Renal pelvis (tissue), 12 donors: Measurements from ENCODE around the gene BMP5. TPM values are rescaled to one million over a fixed set of nuclear protein-coding genes. Genes with fewer than 3 reads are reported as not detected.
A peak's percentile ranks its signal among the peaks of the same experiment; 100 is the strongest.
"Not testable (repeated sequence)": the region's sequence is repeated elsewhere in the genome, so short reads cannot be mapped to it uniquely, and the experiment has no call there.

Experiments
- DNase-seq: peaks from one replicate; pipeline ENCODE4 v3.0.0-alpha.2; 2013
- long read RNA-seq, 16 experiments: transcript quantifications; one replicate each; lab custom pipeline, GENCODE V29; 2026
- polyA plus RNA-seq, 3 donors: library from polyadenylated mRNA; unstranded; fragments of 120-200 nt; gene quantifications; one replicate each; pipeline ENCODE4 v1.2.1, GENCODE V29; 2013; ENCODE audit not compliant: insufficient read length in 3 of 3

The BMP5 gene
- polyA plus RNA-seq: 1 to 10 TPM; 2.8 to 4.5 (median 2.9) TPM
- long read RNA-seq, donor 1, partial matches to known transcripts: 0 of 1 reads
- long read RNA-seq, donor 1, other reads (novel, unspliced or antisense): 0 of 1 reads
- long read RNA-seq, donor 2, partial matches to known transcripts: 0 of 1 reads
- long read RNA-seq, donor 2, other reads (novel, unspliced or antisense): 0 of 1 reads
- long read RNA-seq, donor 3, partial matches to known transcripts: 0 of 1 reads
- long read RNA-seq, donor 3, other reads (novel, unspliced or antisense): 0 of 1 reads
- long read RNA-seq, donor 4, partial matches to known transcripts: 0 of 1 reads
- long read RNA-seq, donor 4, other reads (novel, unspliced or antisense): 0 of 1 reads
- long read RNA-seq, donor 5: 0 reads
- long read RNA-seq, donor 6, partial matches to known transcripts: 0 of 2 reads
- long read RNA-seq, donor 6, other reads (novel, unspliced or antisense): 0 of 2 reads
- long read RNA-seq, donor 7, partial matches to known transcripts: 0 of 1 reads
- long read RNA-seq, donor 7, other reads (novel, unspliced or antisense): 0 of 1 reads
- long read RNA-seq, donor 8: 0 reads
- long read RNA-seq, donor 9, partial matches to known transcripts: 0 of 1 reads
- long read RNA-seq, donor 9, other reads (novel, unspliced or antisense): 0 of 1 reads
- long read RNA-seq, donor 10, partial matches to known transcripts: 0 of 1 reads
- long read RNA-seq, donor 10, other reads (novel, unspliced or antisense): 0 of 1 reads
- long read RNA-seq, donor 11: 0 reads
- long read RNA-seq, donor 12, partial matches to known transcripts: 0 of 2 reads
- long read RNA-seq, donor 12, other reads (novel, unspliced or antisense): 0 of 2 reads
- long read RNA-seq, donor 13: 0 reads
- long read RNA-seq, donor 14, partial matches to known transcripts: 0 of 1 reads
- long read RNA-seq, donor 14, other reads (novel, unspliced or antisense): 0 of 1 reads
- long read RNA-seq, donor 15, transcript BMP5-201 (7 exons, 3,952 nt): major isoform, 5 of 5 reads
- long read RNA-seq, donor 15, partial matches to known transcripts: 0 of 5 reads
- long read RNA-seq, donor 15, other reads (novel, unspliced or antisense): 0 of 5 reads
- long read RNA-seq, donor 16: 0 reads

DNA sequence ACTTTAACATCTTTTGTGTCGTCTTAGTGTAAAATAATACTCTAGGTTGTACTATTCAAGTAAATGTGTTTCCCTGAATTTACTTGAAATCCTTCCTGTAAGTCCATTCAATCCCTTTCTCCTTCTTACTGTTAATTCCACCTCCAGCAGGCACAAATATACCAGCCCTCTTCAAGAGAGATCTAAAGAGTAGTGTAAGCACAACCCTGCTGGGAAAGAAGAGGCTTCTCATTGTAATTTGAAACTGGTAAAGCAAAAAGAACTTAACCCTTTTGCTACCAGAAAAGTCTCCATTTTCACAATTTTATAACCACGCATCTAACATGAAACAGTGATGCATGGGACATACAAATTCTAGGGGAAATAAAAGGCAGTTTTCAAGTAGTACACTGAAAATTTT is at the start of gene BMP5:
BMP5 (minus strand) TSS at position 191 of the 400 bp plus-strand sequence. CDS start 725 bp downstream, outside the sequence.
- DNase-seq: no peak

GRCh38 chr6:55922406-55922805 is 47.0 kb upstream of the BMP5 start:
- DNase-seq: no peak

GRCh38 chr6:55919716-55920308 is 44.4 kb upstream of the BMP5 start:
- DNase-seq: no peak

DNA sequence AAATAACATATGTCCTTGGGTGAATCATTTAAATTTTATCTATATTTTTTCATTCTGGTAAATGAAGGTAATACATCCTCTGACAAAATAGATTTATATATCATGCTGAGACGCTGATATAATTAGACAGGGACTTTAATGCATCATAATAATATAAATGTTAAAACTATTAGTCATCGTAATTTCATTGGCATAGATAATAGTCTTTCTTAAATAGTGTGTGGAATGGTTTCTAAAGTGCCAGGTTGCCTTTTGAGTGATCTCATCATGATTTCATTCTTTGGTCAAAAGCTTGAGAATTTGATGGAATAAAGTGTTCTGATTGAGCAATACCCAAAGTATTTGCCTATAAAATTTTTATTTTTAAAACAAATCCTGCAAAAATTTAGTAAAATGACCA is 43.2 kb upstream of the BMP5 start:
- no peak for DNase-seq

- peak; percentile 21 for DNase-seq
These were observed 42.5 kb upstream of the BMP5 start for GRCh38 chr6:55917751-55918415.

DNA sequence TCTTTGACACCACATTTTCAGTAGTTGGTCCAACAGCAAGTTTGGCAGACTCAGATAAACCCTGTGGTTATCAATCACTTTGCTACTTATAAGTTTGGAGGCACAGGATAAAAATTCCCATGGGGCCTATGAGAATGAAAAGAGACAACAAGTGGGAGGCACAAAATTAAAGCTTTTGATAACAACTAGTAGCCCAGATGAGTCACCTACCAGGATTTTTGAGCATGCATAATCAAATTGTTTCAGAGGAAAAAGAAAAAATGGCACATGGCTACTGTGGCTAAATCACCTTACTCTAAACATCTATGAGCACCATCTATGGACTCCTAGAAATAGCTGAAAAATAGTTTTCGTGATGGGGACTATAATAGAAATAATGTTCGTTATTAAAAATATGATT is 40.8 kb upstream of the BMP5 start:
- no peak for DNase-seq

DNA sequence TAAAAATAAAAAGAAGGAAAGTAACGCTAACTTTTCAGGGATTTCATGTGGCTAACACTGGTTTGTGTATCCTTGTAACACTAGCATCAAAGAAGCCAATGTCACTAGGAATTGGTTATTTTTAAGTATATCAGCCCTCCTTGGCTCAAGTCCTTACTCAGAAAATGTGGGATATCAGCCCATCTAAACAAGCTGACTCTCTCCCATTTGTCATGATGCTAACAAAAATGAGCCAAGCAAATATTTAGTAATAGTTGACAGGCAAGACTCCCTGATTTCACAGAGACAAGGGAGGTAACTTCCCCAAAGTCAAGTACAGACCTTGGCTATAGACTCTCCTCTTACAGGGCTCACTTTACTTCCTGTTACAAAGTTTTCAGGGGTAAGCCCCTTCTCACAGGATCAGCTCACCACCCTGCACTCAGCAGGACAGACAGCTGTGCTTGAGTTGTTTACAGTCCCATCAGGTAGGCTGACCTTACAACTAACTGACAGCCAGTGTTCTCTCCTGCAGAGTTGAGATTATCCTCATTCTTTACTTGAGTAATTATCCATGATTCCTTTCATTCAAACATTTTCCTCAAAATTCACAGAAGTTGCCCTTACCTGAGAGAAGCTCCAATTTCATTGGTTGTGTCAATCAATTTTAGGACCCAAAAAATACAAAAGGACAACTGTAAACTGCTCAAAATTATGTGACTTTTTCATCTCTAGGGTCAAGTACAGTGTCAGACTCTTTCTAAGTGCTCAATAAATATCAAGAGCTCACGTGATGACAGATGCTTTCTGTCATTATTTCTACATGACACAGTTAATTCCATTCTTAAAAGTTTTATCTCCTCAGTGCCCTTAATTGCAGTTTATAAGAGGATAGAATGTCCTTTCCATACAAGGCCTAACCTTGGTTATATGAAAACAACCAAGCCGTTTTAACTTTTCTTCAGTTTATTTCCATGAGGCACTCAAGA is 38.1 kb upstream of the BMP5 start:
- no peak for DNase-seq

DNA sequence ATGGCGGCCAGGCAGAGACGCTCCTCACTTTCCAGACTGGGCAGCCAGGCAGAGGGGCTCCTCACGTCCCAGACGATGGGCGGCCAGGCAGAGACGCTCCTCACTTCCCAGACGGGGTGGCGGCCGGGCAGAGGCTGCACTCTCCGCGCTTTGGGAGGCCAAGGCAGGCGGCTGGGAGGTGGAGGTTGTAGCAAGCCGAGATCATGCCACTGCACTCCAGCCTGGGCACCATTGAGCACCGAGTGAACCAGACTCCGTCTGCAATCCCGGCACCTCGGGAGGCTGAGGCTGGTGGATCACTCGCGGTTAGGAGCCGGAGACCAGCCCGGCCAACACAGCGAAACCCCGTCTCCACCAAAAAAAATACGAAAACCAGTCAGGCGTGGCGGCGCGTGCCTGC is 35.1 kb upstream of the BMP5 start:
- not testable (repeated sequence) for DNase-seq

DNA sequence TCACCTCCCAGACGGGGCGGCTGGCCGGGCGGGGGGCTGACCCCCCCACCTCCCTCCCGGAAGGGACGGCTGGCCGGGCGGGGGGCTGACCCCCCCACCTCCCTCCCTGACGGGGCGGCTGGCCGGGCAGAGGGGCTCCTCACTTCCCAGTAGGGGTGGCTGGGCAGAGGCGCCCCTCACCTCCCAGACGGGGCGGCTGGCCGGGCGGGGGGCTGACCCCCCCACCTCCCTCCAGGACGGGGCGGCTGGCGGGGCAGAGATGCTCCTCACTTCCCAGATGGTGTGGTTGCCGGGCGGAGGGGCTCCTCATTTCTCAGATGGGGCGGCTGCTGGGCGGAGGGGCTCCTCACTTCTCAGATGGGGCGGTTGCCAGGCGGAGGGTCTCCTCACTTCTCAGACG is 34.5 kb upstream of the BMP5 start:
- DNase-seq: not testable (repeated sequence)

DNA sequence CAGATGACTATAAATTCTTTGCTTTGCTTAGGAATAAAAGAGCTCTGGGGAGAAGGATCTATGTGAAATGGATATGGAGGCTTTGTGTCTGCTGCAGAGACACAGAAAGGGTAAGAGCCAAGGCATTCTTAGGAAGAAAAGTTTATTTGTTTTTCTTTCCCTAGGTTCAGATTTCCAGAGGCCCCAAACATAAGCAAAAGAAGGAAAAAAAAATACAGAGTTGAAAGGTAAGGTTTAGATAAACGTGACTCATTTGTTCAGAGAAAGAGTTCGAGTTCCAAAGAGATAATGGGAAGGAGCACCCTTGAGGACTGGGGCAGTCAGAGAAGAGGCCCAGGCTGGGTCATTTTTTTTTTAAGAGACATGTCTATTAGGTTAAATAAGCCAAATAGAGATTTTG is 27.4 kb upstream of the BMP5 start:
- DNase-seq: no peak

DNA sequence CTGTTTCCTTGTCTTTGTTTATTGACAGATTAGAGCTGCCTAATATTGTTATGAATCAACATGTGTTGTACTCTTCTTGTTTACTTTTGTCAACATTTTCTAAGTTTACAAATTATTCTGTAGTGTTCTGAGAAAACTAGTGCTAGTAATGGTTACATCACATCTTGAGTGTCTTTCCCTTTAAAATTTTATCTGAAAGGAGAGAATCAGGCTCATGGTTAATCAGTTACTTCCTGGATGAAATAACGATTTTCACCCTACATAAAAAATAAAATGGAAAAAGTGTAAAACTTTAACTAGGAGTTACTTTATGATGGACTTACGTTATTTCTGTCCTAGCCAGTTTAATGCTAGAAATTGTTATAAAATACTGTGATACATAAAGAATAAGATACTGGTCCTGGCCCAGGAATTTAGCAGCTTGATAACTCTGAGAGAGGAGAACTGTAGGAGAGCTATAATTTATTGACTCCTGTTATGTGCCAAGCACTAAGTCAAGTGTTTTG is 26.4 kb upstream of the BMP5 start:
- DNase-seq: no peak

- no peak for DNase-seq
These were observed 23.0 kb upstream of the BMP5 start for GRCh38 chr6:55898342-55898741.

DNA sequence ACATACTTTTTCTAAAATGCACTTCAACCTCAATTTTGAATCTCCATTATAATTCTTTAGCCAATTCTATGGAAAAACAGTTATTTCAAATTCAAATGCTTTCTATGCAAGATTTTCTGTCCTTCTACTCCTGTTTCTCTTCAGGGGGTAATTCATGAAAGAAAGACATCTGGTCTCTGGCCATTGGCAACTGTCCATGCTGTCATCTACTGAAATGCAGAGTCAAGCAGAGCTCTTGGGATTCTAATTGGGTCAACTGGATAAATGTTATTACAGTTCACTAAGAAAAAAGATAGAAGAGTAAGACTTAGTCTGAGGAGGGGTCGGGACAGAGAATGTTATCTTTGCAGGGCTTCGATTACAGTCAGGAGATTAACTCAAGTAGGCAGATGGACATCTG is 22.0 kb upstream of the BMP5 start:
- no peak for DNase-seq

DNA sequence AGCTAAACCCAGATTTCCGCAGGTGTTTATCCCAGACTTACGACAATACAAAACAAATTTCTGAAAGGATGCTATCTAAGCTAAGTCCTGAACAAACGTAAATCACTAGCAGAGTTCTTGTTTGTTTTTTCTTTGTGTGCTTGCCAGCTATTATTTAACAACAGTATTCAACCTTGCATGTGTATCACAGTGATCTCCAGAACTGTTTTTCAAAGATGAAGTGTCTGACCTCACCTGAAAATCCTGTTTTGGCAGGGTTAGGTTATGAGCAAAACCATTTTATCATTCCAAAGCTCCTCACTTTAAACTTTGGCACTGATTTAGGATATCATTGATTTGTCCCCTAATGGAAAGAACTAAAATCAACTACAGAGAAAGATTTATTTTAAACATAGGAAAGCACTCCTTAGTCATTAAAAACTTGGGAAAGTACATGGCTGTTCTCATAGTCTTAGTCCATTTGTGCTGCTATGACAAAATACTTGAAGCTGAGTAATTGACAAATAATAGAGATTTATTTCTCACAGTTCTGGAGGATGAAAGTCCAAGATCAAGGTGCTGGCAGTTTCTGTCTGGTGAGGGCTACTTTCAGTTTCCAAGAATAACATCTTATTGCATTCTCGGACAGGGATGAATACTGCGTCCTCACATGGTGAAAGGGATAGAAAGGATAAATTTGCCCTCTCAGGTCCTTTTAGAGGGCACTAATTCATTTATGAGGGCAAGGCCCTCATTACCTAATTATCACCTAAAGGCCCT is 20.8 kb upstream of the BMP5 start:
- no peak for DNase-seq

DNA sequence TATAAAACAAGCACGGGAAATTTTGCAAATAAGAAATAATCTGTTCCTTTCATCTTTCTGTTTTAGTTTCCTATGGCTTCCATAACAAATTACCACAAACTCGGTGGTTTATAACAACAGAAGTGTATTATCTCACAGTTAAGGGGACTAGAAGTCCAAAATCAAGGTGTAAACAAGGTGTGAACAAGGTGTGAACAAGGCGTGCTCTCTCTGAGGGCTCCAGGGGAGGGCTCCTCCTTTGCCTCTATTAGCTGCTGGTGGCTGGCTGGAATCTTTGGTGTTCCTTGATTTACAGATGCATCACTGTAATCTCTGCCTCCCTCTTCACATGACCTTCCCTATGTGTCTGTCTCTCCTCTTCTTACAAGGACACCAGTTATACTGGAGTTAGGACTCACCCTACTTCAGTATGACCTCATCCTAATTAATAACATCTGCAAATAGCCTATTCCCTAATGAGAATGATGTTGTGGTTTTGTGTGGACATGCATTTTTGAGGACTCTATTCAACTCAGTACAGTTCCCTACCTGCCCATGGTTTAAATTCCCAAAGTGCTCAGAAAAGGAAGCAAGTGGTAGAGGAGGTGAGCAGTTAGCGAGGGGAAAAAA is 17.5 kb upstream of the BMP5 start:
- no peak for DNase-seq

DNA sequence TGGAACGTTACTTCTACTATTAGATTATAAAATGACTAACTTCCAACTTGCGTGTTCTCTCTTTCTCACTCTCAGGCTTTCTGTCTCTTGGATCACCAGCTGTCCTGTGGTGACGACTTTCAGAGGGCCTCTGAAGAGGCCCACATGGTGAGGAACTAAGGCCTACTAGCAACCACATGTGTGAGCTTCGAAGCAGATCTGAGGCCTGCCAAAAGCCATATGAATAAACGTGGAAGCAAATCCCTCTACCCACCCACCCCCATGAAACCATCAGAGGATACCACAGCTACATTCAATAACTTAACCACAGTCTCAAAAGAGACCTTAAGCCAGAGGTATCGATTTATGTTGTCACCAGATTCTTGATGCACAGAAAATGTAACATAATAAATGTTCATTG is 13.5 kb upstream of the BMP5 start:
- DNase-seq: no peak

DNA sequence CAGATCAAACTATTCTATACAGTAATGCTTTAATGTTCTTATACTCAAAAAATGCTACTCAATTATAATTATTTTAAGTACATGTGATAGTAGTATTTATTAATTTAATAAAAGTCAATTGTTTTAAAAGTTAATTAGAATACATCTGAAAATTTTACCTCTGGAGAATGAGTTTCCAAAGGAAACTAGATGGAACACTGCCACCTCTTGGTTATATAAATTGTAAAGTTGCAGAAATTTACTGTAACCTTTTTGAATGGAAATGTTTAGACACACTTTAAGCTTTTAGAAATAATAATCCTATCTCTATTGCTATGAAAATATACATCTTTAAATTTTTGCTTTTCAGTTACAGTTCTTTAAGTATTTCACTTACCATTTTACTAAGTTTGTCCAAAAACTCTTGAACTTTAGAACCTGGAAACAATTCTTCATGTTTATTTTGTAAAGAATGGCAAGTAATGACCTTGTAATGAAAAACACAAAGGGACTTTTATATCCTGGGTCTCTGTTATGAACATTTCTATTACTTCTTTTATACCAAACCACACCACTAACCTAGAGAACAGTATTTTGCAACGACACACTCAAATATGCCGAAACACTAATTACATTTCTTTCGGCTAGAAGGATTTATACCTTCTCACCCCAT is 10.9 kb upstream of the BMP5 start:
- DNase-seq: no peak
